ENCODE data around the gene C20orf202. TPM values are rescaled to one million over a fixed set of nuclear protein-coding genes. Genes with fewer than 3 reads are reported as not detected.

The C20orf202 gene
- total and polyA plus RNA-seq, 9 of the 15 experiments (the other 6 are each of a cell fraction or from before 2014, with no cell fraction given) = 0.03 to 0.24 (median 0.15) TPM; not detected in 4

DNA sequence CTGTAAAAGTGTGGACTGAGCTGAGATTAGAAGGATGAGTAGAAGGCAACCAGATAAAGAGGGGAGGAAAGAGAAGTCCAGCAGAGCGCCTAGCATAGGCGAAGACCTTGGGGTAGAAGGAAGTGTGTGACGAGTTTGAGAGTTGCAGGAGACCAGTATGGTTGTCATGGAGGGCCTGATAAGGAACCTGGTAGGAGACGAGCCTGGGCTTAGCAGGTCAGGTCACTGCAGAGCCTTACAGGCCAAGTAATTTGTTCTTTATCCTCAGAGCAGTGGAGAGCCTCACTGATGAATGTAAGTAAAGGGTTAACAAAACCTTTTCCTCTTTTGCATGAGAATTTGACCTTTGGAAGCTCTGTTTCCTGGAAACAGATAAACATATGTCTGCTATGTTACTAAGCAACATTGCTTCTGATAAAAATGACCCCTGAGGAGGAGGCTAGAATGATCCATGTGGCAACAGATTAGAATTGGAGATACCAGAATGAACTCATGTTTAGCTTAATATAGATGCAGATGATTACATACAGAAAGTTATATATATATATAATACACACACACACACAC lies 15.6 kb upstream of the C20orf202 start (continued):
- TF ChIP-seq, protein P1, sequence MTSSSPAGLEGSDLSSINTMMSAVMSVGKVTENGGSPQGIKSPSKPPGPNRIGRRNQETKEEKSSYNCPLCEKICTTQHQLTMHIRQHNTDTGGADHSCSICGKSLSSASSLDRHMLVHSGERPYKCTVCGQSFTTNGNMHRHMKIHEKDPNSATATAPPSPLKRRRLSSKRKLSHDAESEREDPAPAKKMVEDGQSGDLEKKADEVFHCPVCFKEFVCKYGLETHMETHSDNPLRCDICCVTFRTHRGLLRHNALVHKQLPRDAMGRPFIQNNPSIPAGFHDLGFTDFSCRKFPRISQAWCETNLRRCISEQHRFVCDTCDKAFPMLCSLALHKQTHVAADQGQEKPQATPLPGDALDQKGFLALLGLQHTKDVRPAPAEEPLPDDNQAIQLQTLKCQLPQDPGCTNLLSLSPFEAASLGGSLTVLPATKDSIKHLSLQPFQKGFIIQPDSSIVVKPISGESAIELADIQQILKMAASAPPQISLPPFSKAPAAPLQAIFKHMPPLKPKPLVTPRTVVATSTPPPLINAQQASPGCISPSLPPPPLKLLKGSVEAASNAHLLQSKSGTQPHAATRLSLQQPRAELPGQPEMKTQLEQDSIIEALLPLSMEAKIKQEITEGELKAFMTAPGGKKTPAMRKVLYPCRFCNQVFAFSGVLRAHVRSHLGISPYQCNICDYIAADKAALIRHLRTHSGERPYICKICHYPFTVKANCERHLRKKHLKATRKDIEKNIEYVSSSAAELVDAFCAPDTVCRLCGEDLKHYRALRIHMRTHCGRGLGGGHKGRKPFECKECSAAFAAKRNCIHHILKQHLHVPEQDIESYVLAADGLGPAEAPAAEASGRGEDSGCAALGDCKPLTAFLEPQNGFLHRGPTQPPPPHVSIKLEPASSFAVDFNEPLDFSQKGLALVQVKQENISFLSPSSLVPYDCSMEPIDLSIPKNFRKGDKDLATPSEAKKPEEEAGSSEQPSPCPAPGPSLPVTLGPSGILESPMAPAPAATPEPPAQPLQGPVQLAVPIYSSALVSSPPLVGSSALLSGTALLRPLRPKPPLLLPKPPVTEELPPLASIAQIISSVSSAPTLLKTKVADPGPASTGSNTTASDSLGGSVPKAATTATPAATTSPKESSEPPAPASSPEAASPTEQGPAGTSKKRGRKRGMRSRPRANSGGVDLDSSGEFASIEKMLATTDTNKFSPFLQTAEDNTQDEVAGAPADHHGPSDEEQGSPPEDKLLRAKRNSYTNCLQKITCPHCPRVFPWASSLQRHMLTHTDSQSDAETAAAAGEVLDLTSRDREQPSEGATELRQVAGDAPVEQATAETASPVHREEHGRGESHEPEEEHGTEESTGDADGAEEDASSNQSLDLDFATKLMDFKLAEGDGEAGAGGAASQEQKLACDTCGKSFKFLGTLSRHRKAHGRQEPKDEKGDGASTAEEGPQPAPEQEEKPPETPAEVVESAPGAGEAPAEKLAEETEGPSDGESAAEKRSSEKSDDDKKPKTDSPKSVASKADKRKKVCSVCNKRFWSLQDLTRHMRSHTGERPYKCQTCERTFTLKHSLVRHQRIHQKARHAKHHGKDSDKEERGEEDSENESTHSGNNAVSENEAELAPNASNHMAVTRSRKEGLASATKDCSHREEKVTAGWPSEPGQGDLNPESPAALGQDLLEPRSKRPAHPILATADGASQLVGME (CRISPR knock-in tag; IDR thresholded peaks at IDR 0.05) = no peak
- TF ChIP-seq ZNF77 (CRISPR knock-in tag; IDR thresholded peaks at IDR 0.05) (no peak), CC2D1A (IDR thresholded peaks at IDR 0.05) (peak; percentile 44; the same call in 1 of the 2 replicates), TAL1 (IDR thresholded peaks at IDR 0.05) (peak; percentile 62; the same call in 1 of the 2 replicates), CEBPB (tag; IDR thresholded peaks at IDR 0.05) (peak; percentile 47; the same call in 1 of the 2 replicates), NCOA6 (IDR thresholded peaks at IDR 0.05) (no peak), CTBP1 (IDR thresholded peaks at IDR 0.05; ENCODE audit: borderline replicate concordance) (peak; percentile 73), ESRRA (IDR thresholded peaks at IDR 0.05; ENCODE audit: borderline replicate concordance, low read depth) (peak; percentile 76), FOXK2 (conservative IDR thresholded peaks at IDR 0.05 in 1 of 2, IDR thresholded peaks at IDR 0.05 in 1 of 2; ENCODE audit: low read depth in 2 of 2) (peak in 1 of 2 experiments; percentile 15; a peak in 1 of 4 replicates), TAF15 (IDR thresholded peaks at IDR 0.05; ENCODE audit: low read depth, low read length) (no peak), ZNF354B (CRISPR knock-in tag; IDR thresholded peaks at IDR 0.05) (no peak)
- TF ChIP-seq, protein P2, sequence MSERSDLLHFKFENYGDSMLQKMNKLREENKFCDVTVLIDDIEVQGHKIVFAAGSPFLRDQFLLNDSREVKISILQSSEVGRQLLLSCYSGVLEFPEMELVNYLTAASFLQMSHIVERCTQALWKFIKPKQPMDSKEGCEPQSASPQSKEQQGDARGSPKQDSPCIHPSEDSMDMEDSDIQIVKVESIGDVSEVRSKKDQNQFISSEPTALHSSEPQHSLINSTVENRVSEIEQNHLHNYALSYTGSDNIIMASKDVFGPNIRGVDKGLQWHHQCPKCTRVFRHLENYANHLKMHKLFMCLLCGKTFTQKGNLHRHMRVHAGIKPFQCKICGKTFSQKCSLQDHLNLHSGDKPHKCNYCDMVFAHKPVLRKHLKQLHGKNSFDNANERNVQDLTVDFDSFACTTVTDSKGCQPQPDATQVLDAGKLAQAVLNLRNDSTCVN (CRISPR knock-in tag; IDR thresholded peaks at IDR 0.05) = no peak
- TF ChIP-seq, protein P3, sequence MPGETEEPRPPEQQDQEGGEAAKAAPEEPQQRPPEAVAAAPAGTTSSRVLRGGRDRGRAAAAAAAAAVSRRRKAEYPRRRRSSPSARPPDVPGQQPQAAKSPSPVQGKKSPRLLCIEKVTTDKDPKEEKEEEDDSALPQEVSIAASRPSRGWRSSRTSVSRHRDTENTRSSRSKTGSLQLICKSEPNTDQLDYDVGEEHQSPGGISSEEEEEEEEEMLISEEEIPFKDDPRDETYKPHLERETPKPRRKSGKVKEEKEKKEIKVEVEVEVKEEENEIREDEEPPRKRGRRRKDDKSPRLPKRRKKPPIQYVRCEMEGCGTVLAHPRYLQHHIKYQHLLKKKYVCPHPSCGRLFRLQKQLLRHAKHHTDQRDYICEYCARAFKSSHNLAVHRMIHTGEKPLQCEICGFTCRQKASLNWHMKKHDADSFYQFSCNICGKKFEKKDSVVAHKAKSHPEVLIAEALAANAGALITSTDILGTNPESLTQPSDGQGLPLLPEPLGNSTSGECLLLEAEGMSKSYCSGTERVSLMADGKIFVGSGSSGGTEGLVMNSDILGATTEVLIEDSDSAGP (CRISPR knock-in tag; IDR thresholded peaks at IDR 0.05) = no peak
- TF ChIP-seq, protein P4, sequence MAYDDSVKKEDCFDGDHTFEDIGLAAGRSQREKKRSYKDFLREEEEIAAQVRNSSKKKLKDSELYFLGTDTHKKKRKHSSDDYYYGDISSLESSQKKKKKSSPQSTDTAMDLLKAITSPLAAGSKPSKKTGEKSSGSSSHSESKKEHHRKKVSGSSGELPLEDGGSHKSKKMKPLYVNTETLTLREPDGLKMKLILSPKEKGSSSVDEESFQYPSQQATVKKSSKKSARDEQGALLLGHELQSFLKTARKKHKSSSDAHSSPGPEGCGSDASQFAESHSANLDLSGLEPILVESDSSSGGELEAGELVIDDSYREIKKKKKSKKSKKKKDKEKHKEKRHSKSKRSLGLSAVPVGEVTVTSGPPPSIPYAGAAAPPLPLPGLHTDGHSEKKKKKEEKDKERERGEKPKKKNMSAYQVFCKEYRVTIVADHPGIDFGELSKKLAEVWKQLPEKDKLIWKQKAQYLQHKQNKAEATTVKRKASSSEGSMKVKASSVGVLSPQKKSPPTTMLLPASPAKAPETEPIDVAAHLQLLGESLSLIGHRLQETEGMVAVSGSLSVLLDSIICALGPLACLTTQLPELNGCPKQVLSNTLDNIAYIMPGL (CRISPR knock-in tag; IDR thresholded peaks at IDR 0.05) = no peak
- TF ChIP-seq, protein P5, sequence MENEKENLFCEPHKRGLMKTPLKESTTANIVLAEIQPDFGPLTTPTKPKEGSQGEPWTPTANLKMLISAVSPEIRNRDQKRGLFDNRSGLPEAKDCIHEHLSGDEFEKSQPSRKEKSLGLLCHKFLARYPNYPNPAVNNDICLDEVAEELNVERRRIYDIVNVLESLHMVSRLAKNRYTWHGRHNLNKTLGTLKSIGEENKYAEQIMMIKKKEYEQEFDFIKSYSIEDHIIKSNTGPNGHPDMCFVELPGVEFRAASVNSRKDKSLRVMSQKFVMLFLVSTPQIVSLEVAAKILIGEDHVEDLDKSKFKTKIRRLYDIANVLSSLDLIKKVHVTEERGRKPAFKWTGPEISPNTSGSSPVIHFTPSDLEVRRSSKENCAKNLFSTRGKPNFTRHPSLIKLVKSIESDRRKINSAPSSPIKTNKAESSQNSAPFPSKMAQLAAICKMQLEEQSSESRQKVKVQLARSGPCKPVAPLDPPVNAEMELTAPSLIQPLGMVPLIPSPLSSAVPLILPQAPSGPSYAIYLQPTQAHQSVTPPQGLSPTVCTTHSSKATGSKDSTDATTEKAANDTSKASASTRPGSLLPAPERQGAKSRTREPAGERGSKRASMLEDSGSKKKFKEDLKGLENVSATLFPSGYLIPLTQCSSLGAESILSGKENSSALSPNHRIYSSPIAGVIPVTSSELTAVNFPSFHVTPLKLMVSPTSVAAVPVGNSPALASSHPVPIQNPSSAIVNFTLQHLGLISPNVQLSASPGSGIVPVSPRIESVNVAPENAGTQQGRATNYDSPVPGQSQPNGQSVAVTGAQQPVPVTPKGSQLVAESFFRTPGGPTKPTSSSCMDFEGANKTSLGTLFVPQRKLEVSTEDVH (IDR thresholded peaks at IDR 0.05; ENCODE audit: low read depth, partially characterized antibody) = peak; percentile 50
